ENCODE results near the gene MACF1. TPM values are rescaled to one million over a fixed set of nuclear protein-coding genes. Genes with fewer than 3 reads are reported as not detected.
A peak's percentile ranks its signal among the peaks of the same experiment; 100 is the strongest.

Gene MACF1
- total and polyA plus RNA-seq, 2 of the 13 experiments (the other 11 are each of a cell fraction or from before 2014, with no cell fraction given) = 36.7 to 65.4 TPM

- TF ChIP-seq SIN3B (IDR thresholded peaks at IDR 0.05; ENCODE audit: low read length) = no peak
- TF ChIP-seq MAFF (IDR thresholded peaks at IDR 0.05; ENCODE audit: low read depth, low read length) = no peak
- TF ChIP-seq, protein P1, sequence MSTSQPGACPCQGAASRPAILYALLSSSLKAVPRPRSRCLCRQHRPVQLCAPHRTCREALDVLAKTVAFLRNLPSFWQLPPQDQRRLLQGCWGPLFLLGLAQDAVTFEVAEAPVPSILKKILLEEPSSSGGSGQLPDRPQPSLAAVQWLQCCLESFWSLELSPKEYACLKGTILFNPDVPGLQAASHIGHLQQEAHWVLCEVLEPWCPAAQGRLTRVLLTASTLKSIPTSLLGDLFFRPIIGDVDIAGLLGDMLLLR (CRISPR knock-in tag; IDR thresholded peaks at IDR 0.05) = no peak
- peak; percentile 56; the same call in 1 of the 2 replicates for TF ChIP-seq GATAD2A (CRISPR knock-in tag; IDR thresholded peaks at IDR 0.05)
- TF ChIP-seq SALL1 (CRISPR knock-in tag; IDR thresholded peaks at IDR 0.05) = peak; percentile 53
- TF ChIP-seq, protein P2, sequence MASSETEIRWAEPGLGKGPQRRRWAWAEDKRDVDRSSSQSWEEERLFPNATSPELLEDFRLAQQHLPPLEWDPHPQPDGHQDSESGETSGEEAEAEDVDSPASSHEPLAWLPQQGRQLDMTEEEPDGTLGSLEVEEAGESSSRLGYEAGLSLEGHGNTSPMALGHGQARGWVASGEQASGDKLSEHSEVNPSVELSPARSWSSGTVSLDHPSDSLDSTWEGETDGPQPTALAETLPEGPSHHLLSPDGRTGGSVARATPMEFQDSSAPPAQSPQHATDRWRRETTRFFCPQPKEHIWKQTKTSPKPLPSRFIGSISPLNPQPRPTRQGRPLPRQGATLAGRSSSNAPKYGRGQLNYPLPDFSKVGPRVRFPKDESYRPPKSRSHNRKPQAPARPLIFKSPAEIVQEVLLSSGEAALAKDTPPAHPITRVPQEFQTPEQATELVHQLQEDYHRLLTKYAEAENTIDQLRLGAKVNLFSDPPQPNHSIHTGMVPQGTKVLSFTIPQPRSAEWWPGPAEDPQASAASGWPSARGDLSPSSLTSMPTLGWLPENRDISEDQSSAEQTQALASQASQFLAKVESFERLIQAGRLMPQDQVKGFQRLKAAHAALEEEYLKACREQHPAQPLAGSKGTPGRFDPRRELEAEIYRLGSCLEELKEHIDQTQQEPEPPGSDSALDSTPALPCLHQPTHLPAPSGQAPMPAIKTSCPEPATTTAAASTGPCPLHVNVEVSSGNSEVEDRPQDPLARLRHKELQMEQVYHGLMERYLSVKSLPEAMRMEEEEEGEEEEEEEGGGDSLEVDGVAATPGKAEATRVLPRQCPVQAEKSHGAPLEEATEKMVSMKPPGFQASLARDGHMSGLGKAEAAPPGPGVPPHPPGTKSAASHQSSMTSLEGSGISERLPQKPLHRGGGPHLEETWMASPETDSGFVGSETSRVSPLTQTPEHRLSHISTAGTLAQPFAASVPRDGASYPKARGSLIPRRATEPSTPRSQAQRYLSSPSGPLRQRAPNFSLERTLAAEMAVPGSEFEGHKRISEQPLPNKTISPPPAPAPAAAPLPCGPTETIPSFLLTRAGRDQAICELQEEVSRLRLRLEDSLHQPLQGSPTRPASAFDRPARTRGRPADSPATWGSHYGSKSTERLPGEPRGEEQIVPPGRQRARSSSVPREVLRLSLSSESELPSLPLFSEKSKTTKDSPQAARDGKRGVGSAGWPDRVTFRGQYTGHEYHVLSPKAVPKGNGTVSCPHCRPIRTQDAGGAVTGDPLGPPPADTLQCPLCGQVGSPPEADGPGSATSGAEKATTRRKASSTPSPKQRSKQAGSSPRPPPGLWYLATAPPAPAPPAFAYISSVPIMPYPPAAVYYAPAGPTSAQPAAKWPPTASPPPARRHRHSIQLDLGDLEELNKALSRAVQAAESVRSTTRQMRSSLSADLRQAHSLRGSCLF (CRISPR knock-in tag; IDR thresholded peaks at IDR 0.05; ENCODE audit: borderline replicate concordance) = no peak
- no peak for TF ChIP-seq SMYD3 (CRISPR knock-in tag; IDR thresholded peaks at IDR 0.05)
- TF ChIP-seq, protein P3, sequence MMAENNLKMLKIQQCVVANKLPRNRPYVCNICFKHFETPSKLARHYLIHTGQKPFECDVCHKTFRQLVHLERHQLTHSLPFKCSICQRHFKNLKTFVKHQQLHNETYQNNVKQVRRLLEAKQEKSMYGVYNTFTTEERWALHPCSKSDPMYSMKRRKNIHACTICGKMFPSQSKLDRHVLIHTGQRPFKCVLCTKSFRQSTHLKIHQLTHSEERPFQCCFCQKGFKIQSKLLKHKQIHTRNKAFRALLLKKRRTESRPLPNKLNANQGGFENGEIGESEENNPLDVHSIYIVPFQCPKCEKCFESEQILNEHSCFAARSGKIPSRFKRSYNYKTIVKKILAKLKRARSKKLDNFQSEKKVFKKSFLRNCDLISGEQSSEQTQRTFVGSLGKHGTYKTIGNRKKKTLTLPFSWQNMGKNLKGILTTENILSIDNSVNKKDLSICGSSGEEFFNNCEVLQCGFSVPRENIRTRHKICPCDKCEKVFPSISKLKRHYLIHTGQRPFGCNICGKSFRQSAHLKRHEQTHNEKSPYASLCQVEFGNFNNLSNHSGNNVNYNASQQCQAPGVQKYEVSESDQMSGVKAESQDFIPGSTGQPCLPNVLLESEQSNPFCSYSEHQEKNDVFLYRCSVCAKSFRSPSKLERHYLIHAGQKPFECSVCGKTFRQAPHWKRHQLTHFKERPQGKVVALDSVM (CRISPR knock-in tag; IDR thresholded peaks at IDR 0.05) = no peak
- TF ChIP-seq NFE2L1 (CRISPR knock-in tag; IDR thresholded peaks at IDR 0.05; ENCODE audit: borderline replicate concordance) = no peak
- TF ChIP-seq ZNF605 (CRISPR knock-in tag; IDR thresholded peaks at IDR 0.05) = no peak
- no peak for TF ChIP-seq ZBTB39 (CRISPR knock-in tag; IDR thresholded peaks at IDR 0.05)
- TF ChIP-seq, protein P4, sequence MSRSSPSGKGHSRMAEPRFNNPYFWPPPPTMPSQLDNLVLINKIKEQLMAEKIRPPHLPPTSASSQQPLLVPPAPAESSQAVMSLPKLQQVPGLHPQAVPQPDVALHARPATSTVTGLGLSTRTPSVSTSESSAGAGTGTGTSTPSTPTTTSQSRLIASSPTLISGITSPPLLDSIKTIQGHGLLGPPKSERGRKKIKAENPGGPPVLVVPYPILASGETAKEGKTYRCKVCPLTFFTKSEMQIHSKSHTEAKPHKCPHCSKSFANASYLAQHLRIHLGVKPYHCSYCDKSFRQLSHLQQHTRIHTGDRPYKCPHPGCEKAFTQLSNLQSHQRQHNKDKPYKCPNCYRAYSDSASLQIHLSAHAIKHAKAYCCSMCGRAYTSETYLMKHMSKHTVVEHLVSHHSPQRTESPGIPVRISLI (CRISPR knock-in tag; IDR thresholded peaks at IDR 0.05; ENCODE audit: borderline replicate concordance) = no peak
- no peak for TF ChIP-seq ZNF180 (CRISPR knock-in tag; IDR thresholded peaks at IDR 0.05; ENCODE audit: borderline replicate concordance, low read depth)
- TF ChIP-seq, protein P5, sequence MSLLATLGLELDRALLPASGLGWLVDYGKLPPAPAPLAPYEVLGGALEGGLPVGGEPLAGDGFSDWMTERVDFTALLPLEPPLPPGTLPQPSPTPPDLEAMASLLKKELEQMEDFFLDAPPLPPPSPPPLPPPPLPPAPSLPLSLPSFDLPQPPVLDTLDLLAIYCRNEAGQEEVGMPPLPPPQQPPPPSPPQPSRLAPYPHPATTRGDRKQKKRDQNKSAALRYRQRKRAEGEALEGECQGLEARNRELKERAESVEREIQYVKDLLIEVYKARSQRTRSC (CRISPR knock-in tag; IDR thresholded peaks at IDR 0.05; ENCODE audit: low read depth) = no peak
- TF ChIP-seq ZNF761 (CRISPR knock-in tag; conservative IDR thresholded peaks at IDR 0.05) = no peak
- TF ChIP-seq ZNF773 (CRISPR knock-in tag; IDR thresholded peaks at IDR 0.05; ENCODE audit: borderline replicate concordance) = no peak
- TF ChIP-seq ETV6 (CRISPR knock-in tag; conservative IDR thresholded peaks at IDR 0.05) = no peak
Measured at GRCh38 chr1:39183503-39184353, 20.8 kb upstream of the MACF1 start (continued).

Measured in HepG2 (cell line).